ENCODE measurements around the gene FLRT1. TPM values are rescaled to one million over a fixed set of nuclear protein-coding genes. Genes with fewer than 3 reads are reported as not detected.

The FLRT1 gene
- total RNA-seq, 4 donors from 2014 or later = 0.08 to 0.62 (median 0.15) TPM; not detected in 1

GRCh38 chr11:64004590-64004984 lies 31.1 kb upstream of the FLRT1 start:
- WGBS, 2 donors = 74 to 76% methylated on average over 4 of the region's 4 CpGs
- no peak overlapping the region for H3K4me3 ChIP-seq (ENCODE audit: low read depth, poor library complexity, severe bottlenecking)
- intact Hi-C loops (cut with DNase I; ENCODE audit: low total_unique reads) = no loop called here
- DNase-seq (ENCODE audit: low spot score in 2 of 2) = no peak
- TF ChIP-seq, protein P1, sequence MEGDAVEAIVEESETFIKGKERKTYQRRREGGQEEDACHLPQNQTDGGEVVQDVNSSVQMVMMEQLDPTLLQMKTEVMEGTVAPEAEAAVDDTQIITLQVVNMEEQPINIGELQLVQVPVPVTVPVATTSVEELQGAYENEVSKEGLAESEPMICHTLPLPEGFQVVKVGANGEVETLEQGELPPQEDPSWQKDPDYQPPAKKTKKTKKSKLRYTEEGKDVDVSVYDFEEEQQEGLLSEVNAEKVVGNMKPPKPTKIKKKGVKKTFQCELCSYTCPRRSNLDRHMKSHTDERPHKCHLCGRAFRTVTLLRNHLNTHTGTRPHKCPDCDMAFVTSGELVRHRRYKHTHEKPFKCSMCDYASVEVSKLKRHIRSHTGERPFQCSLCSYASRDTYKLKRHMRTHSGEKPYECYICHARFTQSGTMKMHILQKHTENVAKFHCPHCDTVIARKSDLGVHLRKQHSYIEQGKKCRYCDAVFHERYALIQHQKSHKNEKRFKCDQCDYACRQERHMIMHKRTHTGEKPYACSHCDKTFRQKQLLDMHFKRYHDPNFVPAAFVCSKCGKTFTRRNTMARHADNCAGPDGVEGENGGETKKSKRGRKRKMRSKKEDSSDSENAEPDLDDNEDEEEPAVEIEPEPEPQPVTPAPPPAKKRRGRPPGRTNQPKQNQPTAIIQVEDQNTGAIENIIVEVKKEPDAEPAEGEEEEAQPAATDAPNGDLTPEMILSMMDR (IDR thresholded peaks at IDR 0.05) = no peak
- TF ChIP-seq POLR2A (IDR thresholded peaks at IDR 0.05) = no peak

DNA sequence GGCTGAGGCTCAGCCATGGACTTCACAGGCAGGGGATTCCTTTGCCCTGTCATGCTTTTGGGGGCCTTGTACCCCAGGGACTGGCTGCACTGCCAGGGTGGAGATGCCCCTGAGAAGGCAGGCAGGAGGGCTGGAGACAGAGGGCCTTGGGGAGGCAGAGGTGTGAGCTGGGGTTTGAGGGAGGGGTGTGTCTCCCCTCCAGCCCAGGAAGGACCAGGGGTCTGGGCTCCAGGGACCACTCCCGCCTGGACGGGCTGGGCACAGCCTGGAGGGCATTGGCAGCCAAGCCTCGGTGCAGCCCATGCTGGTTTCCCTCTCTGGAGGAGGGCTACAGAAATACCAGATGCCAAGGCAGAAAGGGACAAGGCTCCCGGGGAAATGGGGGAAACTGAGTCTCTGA lies 30.0 kb upstream of the FLRT1 start:
- intact Hi-C loops (cut with DNase I; ENCODE audit: low total_unique reads) = no loop called here
- 79 to 90% methylated on average over 4 of the region's 4 CpGs for WGBS, 2 donors
- no peak for DNase-seq (ENCODE audit: low spot score in 2 of 2)
- TF ChIP-seq, protein P1 (IDR thresholded peaks at IDR 0.05) = no peak
- no peak for TF ChIP-seq POLR2A (IDR thresholded peaks at IDR 0.05)
- no peak overlapping the region for H3K4me3 ChIP-seq (ENCODE audit: low read depth, poor library complexity, severe bottlenecking)

GRCh38 chr11:64006398-64006797 lies 29.3 kb upstream of the FLRT1 start:
- no peak overlapping the region for H3K4me3 ChIP-seq (ENCODE audit: low read depth, poor library complexity, severe bottlenecking)
- intact Hi-C loops (cut with DNase I; ENCODE audit: low total_unique reads) = no loop called here
- no peak for DNase-seq (ENCODE audit: low spot score in 2 of 2)
- WGBS, 2 donors = 50 to 57% methylated on average over 12 of the region's 12 CpGs
- TF ChIP-seq POLR2A (IDR thresholded peaks at IDR 0.05) = no peak
- TF ChIP-seq, protein P1 (IDR thresholded peaks at IDR 0.05) = no peak

DNA sequence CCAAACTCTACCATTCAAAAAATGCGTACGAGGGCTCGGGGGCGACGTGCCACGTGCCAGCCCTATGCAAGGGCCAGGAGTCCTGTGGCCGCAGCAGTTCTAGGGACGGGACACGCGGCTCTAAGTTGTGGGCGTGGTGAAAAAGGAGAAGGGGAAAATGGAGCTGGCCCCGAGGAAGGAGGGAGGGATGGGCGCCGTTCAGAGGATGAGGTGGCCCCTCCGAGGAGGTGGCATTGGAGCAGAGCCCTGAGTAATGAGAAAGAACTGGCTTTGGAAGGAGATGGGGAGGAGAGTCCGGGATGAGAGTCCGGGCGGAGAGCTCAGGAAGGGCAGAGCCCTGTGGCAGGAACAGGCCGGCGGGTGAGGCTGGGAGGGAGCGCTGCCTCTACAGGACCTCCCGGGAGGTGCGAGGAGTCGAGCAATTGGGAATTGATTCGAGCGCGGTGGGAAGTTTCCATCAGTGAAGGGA lies 28.5 kb upstream of the FLRT1 start:
- no peak for TF ChIP-seq POLR2A (IDR thresholded peaks at IDR 0.05)
- TF ChIP-seq, protein P1 (IDR thresholded peaks at IDR 0.05) = no peak
- no peak overlapping the region for H3K4me3 ChIP-seq (ENCODE audit: low read depth, poor library complexity, severe bottlenecking)
- intact Hi-C loops (cut with DNase I; ENCODE audit: low total_unique reads) = no loop called here
- no peak for DNase-seq (ENCODE audit: low spot score in 2 of 2)
- 2 to 4% methylated on average over 26 to 27 of the region's 27 CpGs for WGBS, 2 donors

DNA sequence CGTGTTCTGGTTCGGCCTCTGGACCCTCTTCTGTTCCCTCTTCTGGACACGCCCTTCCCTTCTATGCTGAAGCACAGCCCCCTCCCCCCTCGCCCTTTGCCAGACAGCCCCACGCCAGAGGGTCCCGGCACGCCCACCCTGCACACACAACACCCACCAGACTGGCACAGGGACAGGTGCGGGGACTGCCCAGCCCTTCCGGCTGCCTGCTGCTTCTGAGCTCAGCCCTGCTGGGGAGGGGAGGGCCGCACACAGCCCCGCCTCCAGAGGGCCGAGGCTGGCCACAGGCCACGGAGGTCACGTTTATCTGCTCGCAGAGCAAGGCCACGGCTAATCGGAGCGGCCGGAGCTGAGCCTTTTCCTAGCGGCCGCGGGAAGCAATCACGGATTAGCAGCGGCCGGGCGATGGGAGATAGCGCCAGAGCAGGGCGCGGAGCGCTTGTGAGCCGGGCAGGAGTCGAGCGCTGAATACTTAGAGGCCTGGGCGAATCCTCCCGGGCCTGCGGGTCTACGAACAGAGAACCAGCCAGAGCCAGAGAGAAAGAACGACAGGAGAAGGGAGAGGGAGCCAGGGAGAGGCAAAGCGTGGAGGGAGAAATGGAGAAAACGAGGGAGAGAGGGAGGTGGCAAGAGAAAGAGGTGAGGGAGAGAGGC lies 28.0 kb upstream of the FLRT1 start:
- DNase-seq (ENCODE audit: low spot score in 2 of 2) = peak; percentile 56 to 93
- no peak overlapping the region for H3K4me3 ChIP-seq (ENCODE audit: low read depth, poor library complexity, severe bottlenecking)
- intact Hi-C loops (cut with DNase I; ENCODE audit: low total_unique reads) = no loop called here
- 9 to 14% methylated on average over 38 to 39 of the region's 40 CpGs for WGBS, 2 donors
- TF ChIP-seq, protein P1 (IDR thresholded peaks at IDR 0.05) = no peak
- no peak for TF ChIP-seq POLR2A (IDR thresholded peaks at IDR 0.05)

Measured in lower leg skin (tissue), 4 donors.